WTC11 (cell line): ENCODE results near the gene CLTB.

ENCODE experiments used
- CREB1 ChIP-seq: sonication (generic); formaldehyde crosslinking; IDR thresholded peaks from 2 replicates; pipeline ENCODE4 v1.8.0; 2023; ENCODE audit warnings: mild to moderate bottlenecking, missing genetic modification reagents
- CTCF ChIP-seq: fragments of 200-600 bp; IDR thresholded peaks from 2 replicates; pipeline ENCODE4 v1.8.0; 2022; ENCODE audit warnings: antibody characterized with exemption
- ELF4 ChIP-seq: sonication (generic); formaldehyde crosslinking; IDR thresholded peaks from 2 replicates; pipeline ENCODE4 v1.8.1; 2022; ENCODE audit warnings: low read depth, mild to moderate bottlenecking, moderate library complexity, missing genetic modification reagents
- FOXP1 ChIP-seq: sonication (generic); formaldehyde crosslinking; IDR thresholded peaks from 2 replicates; pipeline ENCODE4 v1.8.0; 2022; ENCODE audit warnings: missing genetic modification reagents, mild to moderate bottlenecking, moderate library complexity, borderline replicate concordance
- IRF2 ChIP-seq: sonication (generic); formaldehyde crosslinking; IDR thresholded peaks from 2 replicates; pipeline ENCODE4 v1.8.0; 2022; ENCODE audit warnings: low read depth, missing genetic modification reagents, borderline replicate concordance
- MLX ChIP-seq: sonication (generic); formaldehyde crosslinking; IDR thresholded peaks from 2 replicates; pipeline ENCODE4 v1.8.1; 2023; ENCODE audit warnings: mild to moderate bottlenecking, missing genetic modification reagents, moderate library complexity
- SP1 ChIP-seq: sonication (generic); formaldehyde crosslinking; conservative IDR thresholded peaks from 2 replicates; pipeline ENCODE4 v1.8.1; 2022; ENCODE audit warnings: missing genetic modification reagents
- TEAD4 ChIP-seq: sonication (generic); formaldehyde crosslinking; IDR thresholded peaks from 2 replicates; pipeline ENCODE4 v1.8.0; 2022; ENCODE audit warnings: mild to moderate bottlenecking, missing genetic modification reagents
- ZNF121 ChIP-seq: sonication (generic); formaldehyde crosslinking; IDR thresholded peaks from 2 replicates; pipeline ENCODE4 v1.8.0; 2023; ENCODE audit warnings: missing genetic modification reagents
- ZNF396 ChIP-seq: fragments of 250-450 bp; sonication (Bioruptor Pico); IDR thresholded peaks from 2 replicates; pipeline ENCODE4 v1.8.0; 2021; ENCODE audit warnings: mild to moderate bottlenecking, moderate library complexity, borderline replicate concordance

- TF ChIP-seq CTCF = no peak
- no peak for TF ChIP-seq SP1 (CRISPR knock-in tag)
- TF ChIP-seq ELF4 = no peak
- TF ChIP-seq MLX (CRISPR knock-in tag) = no peak
- TF ChIP-seq TEAD4 (CRISPR knock-in tag) = no peak
- TF ChIP-seq FOXP1 = no peak
- TF ChIP-seq CREB1 (CRISPR knock-in tag) = no peak
- no peak for TF ChIP-seq ZNF396 (CRISPR knock-in tag)
- TF ChIP-seq ZNF121 (CRISPR knock-in tag) = no peak
- no peak for TF ChIP-seq IRF2 (CRISPR knock-in tag)
Measured at GRCh38 chr5:176356179-176356566, 60.2 kb downstream of the CLTB start.
